SW480 (cell line): ENCODE data around the gene C3orf49.

Experiments used
- DNase-seq: peaks from one replicate; pipeline ENCODE4 v3.0.0-alpha.2; 2016; ENCODE audit warnings: low spot score

C3orf49 gene

DNA sequence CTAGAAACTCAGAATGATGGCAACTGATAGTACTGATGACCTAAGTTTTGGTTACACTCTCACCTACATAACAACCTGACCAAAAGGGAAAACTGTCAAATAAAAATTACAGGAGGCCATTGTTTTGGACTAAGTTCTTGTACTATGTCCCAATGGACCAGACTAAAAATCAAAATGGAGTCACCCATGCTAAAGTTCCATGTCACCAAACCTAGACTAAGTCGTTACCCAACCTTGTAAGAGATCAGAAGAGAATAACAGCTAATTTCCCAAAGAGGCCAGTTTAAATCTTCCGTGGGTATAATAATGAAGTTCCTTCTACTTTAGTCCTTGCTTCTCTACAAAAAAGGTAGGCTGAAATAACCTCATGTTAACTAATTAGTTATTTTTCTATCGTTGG is 32.2 kb downstream of the C3orf49 start:
- DNase-seq = no peak

DNA sequence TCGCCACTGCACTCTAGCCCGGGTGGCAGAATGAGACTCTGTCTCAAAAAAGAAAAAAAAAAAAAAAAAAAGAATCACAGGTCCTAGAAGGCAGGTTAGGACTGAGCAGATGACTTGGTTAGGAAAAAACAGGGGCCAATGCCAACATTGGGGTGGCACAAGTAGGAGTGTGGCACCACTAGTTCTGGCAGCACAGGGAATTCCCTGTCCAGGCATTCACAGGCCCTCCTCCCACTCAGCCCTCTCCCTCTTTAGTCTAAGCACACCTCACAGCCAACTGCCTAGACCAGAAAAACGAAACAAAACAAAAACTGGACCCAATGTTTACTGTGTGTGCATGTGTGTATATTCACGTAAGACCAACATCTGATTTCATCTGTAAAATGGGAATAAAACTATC is 34.0 kb downstream of the C3orf49 start:
- no peak for DNase-seq

DNA sequence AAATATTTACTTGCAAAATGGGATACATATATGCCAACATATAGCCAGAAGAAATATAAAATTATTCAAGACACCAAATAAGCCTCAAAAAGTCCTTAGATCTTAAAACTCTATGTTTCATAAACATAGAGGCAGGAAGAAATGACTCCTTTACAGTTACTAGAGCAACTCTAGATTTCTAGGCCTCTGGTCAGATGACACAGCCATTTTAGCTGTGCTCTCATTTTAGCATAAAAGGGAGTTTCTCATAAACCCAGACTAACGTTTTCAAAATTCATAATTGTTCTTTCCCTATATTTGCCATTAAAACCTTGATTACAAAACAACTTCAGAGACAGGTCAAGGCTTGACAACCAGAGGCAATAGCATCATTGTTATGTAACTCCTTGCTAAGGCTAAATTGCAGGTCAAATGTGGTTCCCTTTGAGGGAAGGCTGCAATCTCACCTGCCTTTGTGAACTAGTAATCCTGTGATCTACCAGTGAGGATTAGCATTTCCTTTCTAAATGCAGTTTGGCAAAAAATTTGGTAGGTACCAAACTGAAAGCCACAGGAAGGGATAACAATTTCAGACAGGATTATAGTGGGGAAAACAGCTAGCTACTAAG is 36.3 kb downstream of the C3orf49 start:
- DNase-seq = no peak

DNA sequence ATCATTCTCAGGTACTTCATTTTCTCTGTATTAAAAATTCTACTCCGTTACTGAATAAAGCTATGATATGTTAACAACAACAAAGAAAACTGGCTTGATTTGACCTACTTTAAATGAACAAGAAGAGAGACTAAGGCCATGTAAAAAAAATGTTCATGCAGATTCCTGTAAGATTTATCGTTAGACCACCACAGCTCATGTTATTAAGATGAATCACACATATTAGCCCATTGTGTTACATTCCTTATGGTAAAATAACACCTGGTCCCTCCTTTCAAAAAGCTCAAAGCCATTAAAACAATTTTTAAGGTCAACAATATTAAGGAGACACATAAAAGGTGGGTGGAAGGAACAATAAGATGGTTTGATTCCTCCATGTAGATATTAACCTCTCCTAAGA is 38.2 kb downstream of the C3orf49 start:
- DNase-seq = no peak

DNA sequence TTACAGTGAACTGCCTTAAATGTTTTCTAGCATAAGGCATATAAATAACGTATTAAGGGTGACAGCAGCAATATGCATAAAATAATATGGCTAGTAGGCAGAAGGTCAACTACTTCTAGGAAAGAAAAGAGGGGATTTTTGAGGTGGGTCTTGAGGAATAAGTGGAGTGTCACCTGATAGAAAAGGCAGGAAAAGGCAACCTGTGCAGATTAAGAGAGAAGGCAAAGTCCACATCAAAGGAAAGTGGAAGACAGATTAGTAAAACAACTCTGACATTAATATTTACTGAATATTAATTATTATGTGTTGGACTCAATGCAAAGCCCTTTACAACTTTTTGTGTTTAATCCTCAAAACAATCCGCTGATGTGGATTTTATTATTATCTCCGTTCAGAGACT is 41.7 kb downstream of the C3orf49 start:
- DNase-seq = no peak

DNA sequence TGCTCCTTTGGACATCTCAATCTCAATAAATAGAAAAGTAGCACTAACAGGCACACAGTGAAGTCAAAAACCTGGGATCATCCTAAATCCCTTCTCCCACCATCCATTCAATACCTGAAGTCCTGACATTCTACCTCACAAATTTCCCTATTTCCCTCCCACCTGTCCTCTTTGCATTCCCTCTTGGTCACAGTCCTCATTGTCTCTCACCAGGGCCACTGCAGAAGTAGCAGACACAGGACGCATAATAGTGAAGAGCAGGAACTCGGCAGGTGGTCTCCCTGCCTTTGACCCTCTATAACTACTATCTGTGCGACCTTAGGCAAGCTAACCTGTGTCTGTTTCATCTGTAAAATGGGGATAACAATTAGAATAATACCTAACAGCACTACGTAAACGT is 42.2 kb downstream of the C3orf49 start:
- DNase-seq = no peak

DNA sequence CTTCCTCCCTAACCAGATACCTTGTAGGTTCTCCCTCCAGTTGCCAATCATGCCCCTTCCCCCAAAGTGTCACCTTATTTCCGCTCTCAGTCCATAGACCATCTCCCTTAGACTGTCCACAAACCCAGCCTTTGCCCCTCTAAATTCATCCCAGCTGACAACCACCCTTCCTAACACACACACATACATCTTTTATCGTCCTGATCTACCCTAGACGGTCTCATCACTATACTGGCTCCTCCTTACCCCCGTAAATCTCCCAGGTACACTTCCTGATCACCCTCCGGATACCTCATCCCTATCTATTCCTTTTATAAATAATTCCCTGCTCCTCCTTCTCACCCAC is 43.7 kb downstream of the C3orf49 start:
- DNase-seq = peak; percentile 39

DNA sequence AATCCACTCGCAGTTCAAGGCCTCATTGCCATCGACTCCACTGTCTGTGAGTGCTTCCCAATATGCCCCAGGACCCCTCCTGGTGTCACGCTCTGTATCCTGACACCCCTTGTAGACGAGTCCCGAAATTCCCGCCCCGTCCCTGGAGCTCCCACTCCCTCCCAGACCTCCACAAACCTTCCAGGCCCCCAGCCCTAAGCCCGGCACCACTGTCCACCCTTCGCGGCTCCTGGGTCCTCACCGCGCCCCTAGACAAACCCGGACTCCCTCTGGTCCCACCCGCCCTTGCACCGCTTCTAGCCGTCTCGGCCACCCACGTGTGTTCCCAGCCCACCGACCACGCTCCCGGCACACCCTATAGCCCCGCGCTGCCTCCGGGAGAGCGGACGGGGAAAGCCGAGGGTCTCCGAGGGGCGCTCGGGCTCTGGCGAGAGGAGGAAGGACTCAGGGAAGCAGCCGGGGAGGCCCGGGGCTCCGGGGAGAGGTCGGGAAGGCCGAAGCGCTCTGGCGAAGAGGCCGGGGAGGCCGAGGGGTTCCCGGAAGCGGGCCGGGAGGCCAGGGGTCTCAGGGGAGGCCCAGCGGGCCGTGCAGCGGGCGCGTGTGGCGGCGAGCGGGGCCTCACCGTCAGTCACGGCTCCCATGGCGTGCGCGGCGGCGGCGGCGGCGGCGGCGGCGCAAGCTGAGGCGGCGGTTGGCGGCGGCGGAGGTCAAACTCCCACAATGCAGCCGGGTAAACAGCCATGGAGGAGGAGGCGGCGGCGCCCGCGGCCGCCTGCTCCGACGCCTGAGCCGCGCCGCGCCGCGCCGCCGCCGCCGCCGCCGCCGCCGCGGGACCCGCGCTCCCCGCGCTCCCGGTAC is 44.3 kb downstream of the C3orf49 start, which contains the start of the genes ATXN7 and THOC7:
ATXN7 (plus strand) TSS at position 718 of the 858 bp plus-strand sequence. CDS start 48,732 bp downstream, outside the sequence.
THOC7 (minus strand) TSS at position 656 of the 858 bp plus-strand sequence; CDS start at position 641, 15 bp downstream.
- peak; percentile 57 for DNase-seq

DNA sequence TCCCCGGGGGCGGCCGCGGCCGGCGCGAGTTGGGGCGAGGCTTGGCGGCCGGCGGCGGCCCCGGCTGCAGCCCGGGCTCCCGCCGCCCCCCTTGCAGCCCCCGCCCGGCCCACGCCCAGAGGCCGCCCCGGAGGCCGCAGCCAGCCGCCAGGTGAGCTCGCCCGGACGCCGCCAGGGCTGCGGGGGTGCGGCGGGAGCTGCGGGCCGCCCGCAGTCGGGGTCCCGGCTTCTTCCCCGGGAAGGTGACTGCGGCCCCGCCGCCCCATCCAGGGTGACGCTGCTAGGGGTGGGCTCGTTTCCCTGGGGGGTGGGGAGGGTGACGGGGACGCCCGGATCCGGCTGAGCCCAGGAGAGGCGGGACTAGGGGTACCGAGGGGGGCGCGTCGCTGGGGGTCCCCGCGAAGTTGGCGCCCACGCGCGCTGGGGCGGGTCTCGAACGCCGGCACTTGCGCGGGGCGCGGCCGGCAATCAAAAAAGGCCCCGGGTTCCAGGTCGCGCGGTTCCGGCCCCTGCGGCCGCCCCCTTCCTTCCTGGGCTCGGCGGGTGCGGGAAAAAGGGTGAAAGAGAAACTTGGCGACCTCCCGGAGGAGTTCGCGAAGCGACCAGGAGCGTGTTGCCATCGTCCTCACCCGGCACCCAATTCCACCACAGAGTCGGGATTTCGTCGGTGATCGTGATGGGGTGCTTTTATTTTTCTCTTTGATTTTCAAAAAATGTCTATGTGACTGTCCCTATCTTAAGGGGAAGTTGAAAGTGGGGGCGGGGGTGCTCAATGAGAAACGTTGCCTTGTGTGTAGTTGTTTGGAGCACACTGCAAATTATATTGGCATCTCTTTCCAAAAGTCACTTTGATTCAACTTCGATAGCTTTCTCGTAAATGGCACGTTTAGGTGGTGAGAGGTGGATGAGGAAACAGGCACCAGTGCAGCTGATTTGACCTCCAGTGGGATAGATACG is 45.2 kb downstream of the C3orf49 start:
- DNase-seq = peak; percentile 36

DNA sequence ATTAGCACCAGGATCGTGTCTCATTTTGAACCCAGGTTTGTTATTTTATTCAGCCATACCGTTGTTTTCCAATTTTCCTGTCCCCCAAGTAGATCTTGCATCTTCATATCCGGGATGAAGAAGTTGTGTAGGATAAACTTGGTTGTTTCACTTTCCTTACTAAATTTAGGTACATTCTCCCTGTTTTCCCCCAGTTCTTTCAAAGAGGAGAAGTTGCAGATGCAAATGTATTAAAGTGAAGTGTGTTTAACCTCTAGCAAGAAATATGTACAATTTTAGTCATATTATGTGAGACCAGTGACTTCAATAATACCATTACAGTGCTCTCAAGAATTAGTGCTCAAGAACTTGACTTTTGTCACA is 45.8 kb downstream of the C3orf49 start:
- DNase-seq = no peak

DNA sequence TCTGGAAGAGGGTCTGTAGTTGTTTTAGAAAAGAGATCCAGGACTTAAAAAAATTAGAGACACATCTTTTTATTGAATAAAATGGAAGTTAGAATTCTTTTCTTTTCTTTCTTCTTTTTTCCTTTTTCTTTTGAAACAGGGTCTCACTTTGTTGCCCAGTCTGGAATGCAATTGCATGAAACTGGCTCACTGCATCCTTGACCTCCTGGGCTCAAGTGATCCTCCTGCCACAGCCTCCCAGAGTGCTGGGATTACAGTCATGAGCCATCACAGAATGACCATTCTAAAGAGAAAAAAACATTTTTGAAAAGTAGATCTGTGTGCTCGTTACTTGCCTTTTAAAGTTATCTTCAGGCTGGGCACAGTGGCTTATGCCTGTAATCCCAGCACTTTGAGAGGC is 48.1 kb downstream of the C3orf49 start:
- DNase-seq = no peak

DNA sequence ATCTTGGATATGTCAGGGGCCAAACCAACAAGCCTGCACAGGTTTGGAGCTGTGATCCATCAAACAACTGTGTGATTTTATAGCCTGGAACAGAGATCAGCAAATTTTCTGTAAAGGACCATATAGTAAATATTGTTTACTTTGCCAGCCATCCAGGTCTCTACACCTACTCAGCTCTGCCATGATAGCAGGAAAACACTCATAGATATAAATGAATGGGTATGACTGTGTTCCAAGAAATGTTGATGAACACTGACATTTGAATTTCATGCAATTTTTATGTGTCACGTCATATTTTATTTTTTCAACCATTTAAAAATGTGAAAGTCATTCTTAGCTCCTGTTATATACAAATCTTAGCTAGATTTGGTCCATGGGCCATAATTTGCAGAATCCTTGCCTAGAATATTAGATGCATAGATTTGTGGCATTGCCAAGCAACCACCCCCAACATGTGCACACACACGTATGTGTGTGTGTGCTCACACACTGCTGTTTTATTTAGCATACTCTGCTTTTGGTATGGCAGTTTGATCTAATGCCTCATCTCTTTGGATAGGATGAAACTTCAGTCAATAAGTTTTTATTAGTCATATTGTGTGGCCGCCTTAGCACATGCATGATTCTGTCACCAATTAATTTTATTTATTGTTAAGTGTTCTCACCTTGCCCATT is 51.0 kb downstream of the C3orf49 start:
- DNase-seq = no peak

DNA sequence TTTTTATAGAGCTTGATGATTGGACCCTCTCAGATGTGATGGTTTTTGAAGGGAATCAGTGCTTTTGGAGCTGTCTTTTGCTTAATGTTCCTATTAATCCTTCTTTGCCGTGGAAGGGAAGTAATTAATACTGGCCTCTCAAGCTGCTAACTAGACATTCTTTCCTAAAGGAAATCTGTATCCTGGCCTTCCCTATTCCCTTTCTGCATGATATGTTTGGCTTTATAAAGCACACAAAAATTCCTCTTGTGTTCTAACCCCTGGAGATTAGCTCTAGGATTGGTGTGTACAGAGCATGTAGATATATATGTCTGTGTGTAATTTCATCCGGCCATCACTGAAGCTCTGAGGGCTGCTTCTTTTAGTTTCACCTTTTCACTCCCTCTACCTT is 51.5 kb downstream of the C3orf49 start:
- DNase-seq = no peak

DNA sequence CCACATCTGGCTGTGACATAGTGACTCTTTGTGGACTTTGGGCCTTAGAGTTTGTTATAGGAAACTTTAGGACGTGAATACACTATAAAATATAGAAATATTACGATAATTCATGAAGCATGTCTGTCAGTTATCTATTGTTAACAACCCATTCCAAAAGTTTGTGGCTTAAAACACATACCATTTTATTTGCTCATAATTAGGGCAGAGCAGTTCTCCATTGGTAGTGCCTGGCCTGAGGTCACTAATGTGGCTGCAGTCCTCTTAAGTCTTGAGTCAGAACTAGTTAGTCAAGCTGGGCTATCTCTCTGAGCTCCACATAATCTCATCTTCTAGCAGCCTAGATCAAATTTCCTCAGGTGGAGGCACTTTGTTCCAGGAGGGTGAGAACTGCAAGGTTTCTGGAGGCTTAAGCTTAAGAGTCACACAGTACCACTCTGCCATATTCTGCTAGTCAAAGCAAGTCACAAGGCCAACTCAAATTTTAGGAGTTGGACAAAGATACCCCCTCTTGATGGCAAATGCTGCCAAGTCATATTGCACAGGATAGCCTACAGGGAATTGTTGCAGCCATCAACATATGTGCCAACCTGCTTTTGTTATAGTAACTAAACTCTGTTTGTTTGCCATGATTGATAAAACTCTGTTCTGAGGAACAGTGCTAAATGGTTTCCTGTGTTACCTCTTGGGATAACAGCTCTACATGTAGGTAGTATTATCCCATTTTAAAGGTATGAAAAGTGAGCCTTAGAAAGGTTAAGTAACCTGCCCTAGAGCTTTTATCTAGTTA is 53.2 kb downstream of the C3orf49 start:
- peak; percentile 43 for DNase-seq

DNA sequence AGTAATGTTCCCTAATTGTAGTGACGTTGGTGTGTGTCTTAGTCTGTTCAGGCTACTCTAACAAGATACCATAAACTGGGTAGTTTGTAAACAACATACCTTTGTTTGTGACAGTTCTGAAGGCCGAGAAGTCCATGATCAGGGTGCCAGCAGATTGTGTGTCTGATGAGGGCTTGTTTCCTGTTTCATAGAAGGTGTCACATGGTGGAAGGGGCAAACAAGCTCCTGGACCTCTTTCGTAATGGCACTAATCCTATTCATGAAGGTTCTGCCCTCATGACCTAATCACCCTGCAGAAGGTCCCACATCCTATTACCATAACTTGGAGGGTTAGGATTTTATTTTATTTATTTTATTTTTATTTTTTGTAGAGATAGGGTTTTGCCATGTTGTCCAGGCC is 55.7 kb downstream of the C3orf49 start:
- DNase-seq = no peak

DNA sequence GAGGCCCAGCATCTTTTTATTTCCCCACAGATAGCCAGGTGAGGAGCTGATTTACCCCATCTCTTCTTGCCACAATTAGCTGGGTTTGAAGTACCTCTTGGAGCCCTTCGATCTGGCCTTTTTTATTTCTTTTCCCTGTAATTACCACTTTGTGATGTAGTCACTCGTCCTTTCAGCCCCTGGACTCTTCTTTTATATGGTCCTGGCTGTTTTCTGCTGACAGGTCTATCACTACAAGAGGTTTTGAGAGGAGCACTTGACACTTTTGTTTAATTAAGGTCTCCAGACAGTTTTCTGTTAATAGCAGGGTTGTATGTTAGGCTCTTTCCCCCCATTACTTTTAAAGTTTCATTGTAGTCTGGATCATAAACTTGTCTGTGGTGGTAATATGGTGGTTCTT is 56.4 kb downstream of the C3orf49 start:
- no peak for DNase-seq

DNA sequence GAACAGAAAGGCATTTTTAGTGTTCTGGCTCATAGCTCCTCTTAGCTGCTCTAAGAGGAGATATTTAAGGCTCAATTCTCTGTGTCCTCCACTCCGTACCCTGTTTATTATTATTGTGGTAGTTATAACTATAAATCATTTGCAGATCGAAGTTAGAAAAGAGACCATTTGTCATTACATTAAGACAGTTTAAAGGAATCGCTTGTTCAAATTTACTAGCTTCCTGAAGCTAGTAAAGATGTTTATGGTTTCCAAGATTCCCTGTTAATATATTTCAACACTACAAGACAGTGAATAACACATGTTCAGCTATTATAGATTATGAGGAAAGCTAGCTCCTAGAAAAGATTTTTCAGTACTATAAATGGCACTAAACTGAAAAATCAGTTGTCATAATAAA is 57.2 kb downstream of the C3orf49 start:
- no peak for DNase-seq

DNA sequence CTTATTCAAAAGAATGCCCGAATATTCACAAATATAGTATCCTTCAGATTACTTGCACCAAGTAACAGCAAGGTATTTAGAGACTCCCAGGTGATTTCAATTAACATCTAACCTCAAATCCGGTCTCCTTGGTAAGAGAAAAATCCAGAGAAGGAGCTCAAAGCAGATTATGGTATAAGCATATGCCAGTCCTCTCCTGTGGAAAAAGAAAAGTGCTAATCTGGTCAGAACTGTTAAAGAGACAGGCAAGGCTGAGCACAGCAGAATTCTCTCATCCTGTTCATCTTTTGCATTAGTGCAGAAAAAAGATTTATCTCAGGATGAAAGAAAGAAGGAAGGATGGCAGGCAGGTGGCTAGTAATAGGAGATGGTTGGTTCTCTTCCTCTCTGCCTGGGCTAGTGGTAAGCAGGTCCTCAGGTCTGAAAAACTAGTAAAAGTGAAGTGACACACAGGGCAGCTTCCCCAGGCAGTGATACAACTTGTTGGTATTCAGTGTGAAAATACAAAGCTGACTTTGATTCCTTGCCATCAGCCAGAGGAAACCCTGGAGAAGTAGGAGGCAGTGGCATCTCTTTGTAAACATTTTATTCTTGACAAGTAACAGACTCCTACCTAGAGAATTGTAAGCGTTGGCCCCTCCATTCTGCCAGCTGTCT is 58.8 kb downstream of the C3orf49 start:
- no peak for DNase-seq

DNA sequence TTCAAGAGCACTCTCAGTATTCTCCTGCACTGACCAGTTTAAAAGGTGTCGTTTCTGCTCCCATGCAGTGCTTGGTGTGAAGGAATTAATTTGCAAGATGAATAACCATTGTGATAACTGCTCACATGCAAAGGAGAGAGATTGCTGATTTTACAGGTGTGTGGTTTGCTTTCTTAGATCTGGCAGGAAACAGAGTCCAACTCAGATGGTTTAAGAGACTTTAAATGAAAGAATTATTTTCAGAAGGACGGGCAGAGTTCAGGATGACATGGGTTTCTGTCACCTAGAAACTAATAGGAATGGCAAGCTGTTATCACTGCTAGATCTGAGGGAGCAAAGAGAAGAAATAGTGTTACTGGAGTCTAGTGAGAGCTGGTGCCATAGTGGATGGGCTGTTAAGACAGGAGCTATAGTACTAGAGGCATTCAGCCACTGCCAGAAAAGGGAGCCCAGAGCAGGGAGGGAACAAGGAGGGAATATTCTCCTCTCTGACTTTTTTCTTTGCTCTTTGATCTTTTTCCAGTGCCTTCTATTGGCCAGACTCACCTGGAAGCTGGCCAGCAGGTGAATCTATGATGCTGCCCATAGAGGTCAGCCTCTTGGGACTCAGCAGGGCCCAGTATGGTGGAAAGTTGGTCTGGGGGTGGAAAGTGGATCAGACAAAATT is 59.4 kb downstream of the C3orf49 start:
- DNase-seq = peak; percentile 45

DNA sequence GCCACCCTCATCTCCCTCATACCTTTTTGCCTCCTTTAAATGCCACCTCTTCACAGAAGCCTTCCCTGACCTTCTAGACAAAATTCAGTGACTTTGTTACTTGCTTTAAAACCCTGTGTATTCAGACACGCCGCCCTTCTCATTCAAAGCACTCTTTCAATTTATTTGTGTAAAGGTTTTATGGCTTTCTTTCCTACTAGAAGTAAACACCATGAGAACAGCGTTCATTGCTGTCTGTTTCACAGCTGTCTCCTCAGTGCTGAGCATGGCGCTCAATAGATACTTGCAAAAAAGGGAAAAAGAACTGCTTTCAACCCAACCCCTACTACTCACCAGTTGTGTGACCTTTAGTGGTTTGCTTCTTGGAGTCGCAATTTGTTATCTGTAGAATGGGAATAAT is 61.6 kb downstream of the C3orf49 start:
- no peak for DNase-seq
